Kidney epithelial cell (primary cell): ENCODE data around the gene APOBEC3C. TPM values are rescaled to one million over a fixed set of nuclear protein-coding genes. Genes with fewer than 3 reads are reported as not detected.
"Not testable (repeated sequence)": the region's sequence is repeated elsewhere in the genome, so short reads cannot be mapped to it uniquely, and the experiment has no call there.

Source experiments
- DNase-seq: peaks from one replicate; pipeline ENCODE4 v3.0.0-alpha.2; 2010; ENCODE audit warnings: low read depth
- H3K27me3 ChIP-seq: 2 replicates; pipeline ENCODE4 v1.6.0; 2011; ENCODE audit warnings: low read length; ENCODE audit not compliant: control insufficient read depth, insufficient read depth
- H3K36me3 ChIP-seq: 2 replicates; pipeline ENCODE4 v1.5.1; 2011; ENCODE audit warnings: low read length; ENCODE audit not compliant: control insufficient read depth, insufficient read depth
- H3K4me3 ChIP-seq: 2 replicates; pipeline ENCODE4 v1.5.1; 2011; ENCODE audit warnings: low read depth, mild to moderate bottlenecking, control low read depth, low read length
- CTCF ChIP-seq: IDR thresholded peaks from 2 replicates; pipeline ENCODE4 v1.5.1; 2011; ENCODE audit warnings: mild to moderate bottlenecking, moderate library complexity, low read length, control low read depth, inconsistent platforms; ENCODE audit not compliant: insufficient read depth, poor library complexity, severe bottlenecking
- total RNA-seq: library from RNA; depleted of rRNA; stranded (reverse); fragments of >200 nt; gene quantifications from 2 replicates; pipeline ENCODE4 v1.2.3, GENCODE V29; 2015

APOBEC3C gene
- total RNA-seq, 1 donor from 2014 or later: 8.9 TPM

GRCh38 chr22:38971791-38972190, 42.3 kb upstream of the APOBEC3C start:
- no peak overlapping the region for H3K4me3 ChIP-seq
- DNase-seq: no peak
- H3K27me3 ChIP-seq: no peaks in the 10 kb centered on the region
- TF ChIP-seq CTCF: no peak
- no peaks in the 10 kb centered on the region for H3K36me3 ChIP-seq

- H3K4me3 ChIP-seq: no peak overlapping the region
- DNase-seq: no peak
- H3K36me3 ChIP-seq: no peaks in the 10 kb centered on the region
- H3K27me3 ChIP-seq: no peaks in the 10 kb centered on the region
- TF ChIP-seq CTCF: no peak
Measured at GRCh38 chr22:38972558-38972957, 41.5 kb upstream of the APOBEC3C start.

GRCh38 chr22:38973289-38974169, 40.5 kb upstream of the APOBEC3C start:
- no peak for DNase-seq
- peak; percentile 63 for TF ChIP-seq CTCF
- no peak overlapping the region for H3K4me3 ChIP-seq
- no peaks in the 10 kb centered on the region for H3K27me3 ChIP-seq
- H3K36me3 ChIP-seq: no peaks in the 10 kb centered on the region

- DNase-seq: no peak
- H3K36me3 ChIP-seq: no peaks in the 10 kb centered on the region
- no peak overlapping the region for H3K4me3 ChIP-seq
- TF ChIP-seq CTCF: no peak
- H3K27me3 ChIP-seq: no peaks in the 10 kb centered on the region
Measured at GRCh38 chr22:38974170-38974825, 39.8 kb upstream of the APOBEC3C start.

- no peak for TF ChIP-seq CTCF
- DNase-seq: no peak
- H3K36me3 ChIP-seq: no peaks in the 10 kb centered on the region
- H3K4me3 ChIP-seq: no peak overlapping the region
- H3K27me3 ChIP-seq: no peaks in the 10 kb centered on the region
Measured at GRCh38 chr22:38974826-38975175, 39.3 kb upstream of the APOBEC3C start.

GRCh38 chr22:38977289-38977688, 36.8 kb upstream of the APOBEC3C start:
- not testable (repeated sequence) for H3K36me3 ChIP-seq, H3K4me3 ChIP-seq, H3K27me3 ChIP-seq, DNase-seq

GRCh38 chr22:38980587-38980986, 33.5 kb upstream of the APOBEC3C start:
- not testable (repeated sequence) for H3K36me3 ChIP-seq, H3K4me3 ChIP-seq, DNase-seq, H3K27me3 ChIP-seq
